ENCODE results near the gene OR4M1. TPM values are rescaled to one million over a fixed set of nuclear protein-coding genes. Genes with fewer than 3 reads are reported as not detected.
"Not testable (repeated sequence)": the region's sequence is repeated elsewhere in the genome, so short reads cannot be mapped to it uniquely, and the experiment has no call there.

The OR4M1 gene
- total RNA-seq, 4 donors from 2014 or later, result not detected

DNA sequence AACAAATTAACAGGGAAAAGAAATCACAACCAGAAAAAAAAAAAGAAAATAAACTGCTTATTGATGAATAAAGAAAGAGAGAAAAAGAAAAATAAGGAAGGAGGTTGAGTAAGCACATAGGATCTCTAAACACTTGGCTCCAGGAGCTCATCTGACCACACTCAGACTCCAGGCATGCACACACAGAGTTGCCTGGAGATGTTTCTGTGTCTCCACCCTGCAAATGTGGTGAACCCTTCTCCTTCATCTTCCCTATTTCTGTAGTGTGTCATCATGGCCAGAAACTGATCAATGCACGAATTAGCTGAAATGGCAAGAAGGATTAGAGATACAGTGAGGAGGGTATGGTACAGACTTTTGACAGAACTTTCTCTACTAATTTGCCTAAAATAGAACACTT is 50.5 kb downstream of the OR4M1 start:
- DNase-seq, result no peak
- no peak overlapping the region for H3K4me3 ChIP-seq
- TF ChIP-seq, protein P1, sequence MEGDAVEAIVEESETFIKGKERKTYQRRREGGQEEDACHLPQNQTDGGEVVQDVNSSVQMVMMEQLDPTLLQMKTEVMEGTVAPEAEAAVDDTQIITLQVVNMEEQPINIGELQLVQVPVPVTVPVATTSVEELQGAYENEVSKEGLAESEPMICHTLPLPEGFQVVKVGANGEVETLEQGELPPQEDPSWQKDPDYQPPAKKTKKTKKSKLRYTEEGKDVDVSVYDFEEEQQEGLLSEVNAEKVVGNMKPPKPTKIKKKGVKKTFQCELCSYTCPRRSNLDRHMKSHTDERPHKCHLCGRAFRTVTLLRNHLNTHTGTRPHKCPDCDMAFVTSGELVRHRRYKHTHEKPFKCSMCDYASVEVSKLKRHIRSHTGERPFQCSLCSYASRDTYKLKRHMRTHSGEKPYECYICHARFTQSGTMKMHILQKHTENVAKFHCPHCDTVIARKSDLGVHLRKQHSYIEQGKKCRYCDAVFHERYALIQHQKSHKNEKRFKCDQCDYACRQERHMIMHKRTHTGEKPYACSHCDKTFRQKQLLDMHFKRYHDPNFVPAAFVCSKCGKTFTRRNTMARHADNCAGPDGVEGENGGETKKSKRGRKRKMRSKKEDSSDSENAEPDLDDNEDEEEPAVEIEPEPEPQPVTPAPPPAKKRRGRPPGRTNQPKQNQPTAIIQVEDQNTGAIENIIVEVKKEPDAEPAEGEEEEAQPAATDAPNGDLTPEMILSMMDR (IDR thresholded peaks at IDR 0.05), result no peak
- no peak for TF ChIP-seq POLR2A (IDR thresholded peaks at IDR 0.05)
- no peaks in the 10 kb centered on the region for H3K27me3 ChIP-seq
- no peaks in the 10 kb centered on the region for H3K4me1 ChIP-seq
- H3K9me3 ChIP-seq, result no peaks in the 10 kb centered on the region
- intact Hi-C loops (cut with DNase I; ENCODE audit: low total_unique reads), result no loop called here
- no peaks in the 10 kb centered on the region for H3K36me3 ChIP-seq
- no peak overlapping the region for H3K27ac ChIP-seq

DNA sequence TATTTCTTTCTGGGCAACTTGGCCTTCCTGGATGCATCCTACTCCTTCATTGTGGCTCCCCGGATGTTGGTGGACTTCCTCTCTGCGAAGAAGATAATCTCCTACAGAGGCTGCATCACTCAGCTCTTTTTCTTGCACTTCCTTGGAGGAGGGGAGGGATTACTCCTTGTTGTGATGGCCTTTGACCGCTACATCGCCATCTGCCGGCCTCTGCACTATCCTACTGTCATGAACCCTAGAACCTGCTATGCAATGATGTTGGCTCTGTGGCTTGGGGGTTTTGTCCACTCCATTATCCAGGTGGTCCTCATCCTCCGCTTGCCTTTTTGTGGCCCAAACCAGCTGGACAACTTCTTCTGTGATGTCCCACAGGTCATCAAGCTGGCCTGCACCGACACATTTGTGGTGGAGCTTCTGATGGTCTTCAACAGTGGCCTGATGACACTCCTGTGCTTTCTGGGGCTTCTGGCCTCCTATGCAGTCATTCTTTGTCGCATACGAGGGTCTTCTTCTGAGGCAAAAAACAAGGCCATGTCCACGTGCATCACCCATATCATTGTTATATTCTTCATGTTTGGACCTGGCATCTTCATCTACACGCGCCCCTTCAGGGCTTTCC is 54.4 kb downstream of the OR4M1 start:
- H3K9me3 ChIP-seq; intact Hi-C loops (cut with DNase I; ENCODE audit: low total_unique reads); H3K27ac ChIP-seq; H3K27me3 ChIP-seq; H3K36me3 ChIP-seq; DNase-seq; H3K4me1 ChIP-seq; H3K4me3 ChIP-seq: not testable (repeated sequence)

DNA sequence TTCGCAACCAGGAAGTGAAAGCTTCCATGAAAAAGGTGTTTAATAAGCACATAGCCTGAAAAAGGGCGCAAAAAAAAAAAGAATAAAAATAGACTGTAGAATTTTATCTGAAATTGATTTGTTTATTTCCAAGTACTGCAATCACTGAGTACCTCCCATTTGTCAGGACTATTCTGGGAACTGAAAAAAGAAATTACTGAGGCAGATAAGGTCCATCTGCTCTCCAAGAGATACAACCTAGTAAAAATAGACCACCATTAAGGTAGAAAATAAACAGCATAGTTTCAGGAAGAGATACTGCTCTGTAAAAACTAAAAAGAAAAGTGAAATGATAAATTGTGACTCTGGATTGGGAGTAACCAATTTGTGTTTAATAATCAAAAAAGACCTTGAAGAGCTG is 55.0 kb downstream of the OR4M1 start:
- H3K4me3 ChIP-seq, result no peak overlapping the region
- H3K4me1 ChIP-seq, result no peaks in the 10 kb centered on the region
- H3K9me3 ChIP-seq, result no peaks in the 10 kb centered on the region
- no peaks in the 10 kb centered on the region for H3K27me3 ChIP-seq
- no peak for DNase-seq
- H3K27ac ChIP-seq, result no peak overlapping the region
- TF ChIP-seq POLR2A (IDR thresholded peaks at IDR 0.05), result no peak
- intact Hi-C loops (cut with DNase I; ENCODE audit: low total_unique reads), result no loop called here
- no peaks in the 10 kb centered on the region for H3K36me3 ChIP-seq

Other genes starting within 250 kb of the OR4M1 start
- not detected for gene OR11H2, start 59.6 kb upstream of the OR4M1 start, total RNA-seq
- not detected for gene OR4Q3, start 29.9 kb upstream of the OR4M1 start, total RNA-seq
- not detected for gene OR4N2, start 30.3 kb downstream of the OR4M1 start, total RNA-seq
- not detected for gene OR4K2, start 101.6 kb downstream of the OR4M1 start, total RNA-seq
- gene OR4K5, start 147.1 kb downstream of the OR4M1 start, total RNA-seq, result not detected
- not detected for gene OR4K1, start 157.4 kb downstream of the OR4M1 start, total RNA-seq
- not detected for gene OR4K15, start 202.1 kb downstream of the OR4M1 start, total RNA-seq
- gene OR4Q2, start 228.7 kb downstream of the OR4M1 start, total RNA-seq, result not detected
- gene OR4K14, start 245.8 kb downstream of the OR4M1 start, total RNA-seq, result not detected